Trophoblast cell (in vitro differentiated cells and primary cell): Measurements from ENCODE around the gene DNAJC18.
A peak's percentile ranks its signal among the peaks of the same experiment; 100 is the strongest.

Experiments
- DNase-seq, 2 donors: peaks; one replicate each; pipeline ENCODE4 v3.0.0-alpha.2; 2016
- H2AFZ ChIP-seq: 2 replicates; pipeline ENCODE4 v1.6.1; 2013; ENCODE audit warnings: low read length, moderate library complexity, mild to moderate bottlenecking; ENCODE audit not compliant: insufficient read depth, poor library complexity
- H2AK5ac ChIP-seq: 2 replicates; pipeline ENCODE4 v1.6.1; 2013; ENCODE audit warnings: mild to moderate bottlenecking, low read length
- H2BK120ac ChIP-seq: 2 replicates; pipeline ENCODE4 v1.6.1; 2013; ENCODE audit warnings: low read length, mild to moderate bottlenecking, moderate library complexity; ENCODE audit not compliant: insufficient read depth, poor library complexity
- H2BK12ac ChIP-seq: 2 replicates; pipeline ENCODE4 v1.6.1; 2013; ENCODE audit warnings: mild to moderate bottlenecking, low read length, moderate library complexity
- H2BK5ac ChIP-seq: 2 replicates; pipeline ENCODE4 v1.6.1; 2013; ENCODE audit warnings: low read length, low read depth, moderate library complexity, mild to moderate bottlenecking; ENCODE audit not compliant: poor library complexity
- H3K14ac ChIP-seq: 2 replicates; pipeline ENCODE4 v1.6.1; 2013; ENCODE audit warnings: mild to moderate bottlenecking, low read length
- H3K18ac ChIP-seq: 2 replicates; pipeline ENCODE4 v1.6.1; 2013; ENCODE audit warnings: mild to moderate bottlenecking, low read length
- H3K23ac ChIP-seq: 2 replicates; pipeline ENCODE4 v1.6.1; 2013; ENCODE audit warnings: low read length
- H3K27ac ChIP-seq: 2 replicates; pipeline ENCODE4 v1.5.1; 2013; ENCODE audit warnings: low read depth, mild to moderate bottlenecking, inconsistent platforms, low read length, moderate library complexity
- H3K27me3 ChIP-seq: 2 replicates; pipeline ENCODE4 v1.6.1; 2013; ENCODE audit warnings: inconsistent platforms, mild to moderate bottlenecking, low read length, moderate library complexity; ENCODE audit not compliant: insufficient read depth
- H3K36me3 ChIP-seq, 2 experiments: 1 replicate in 1 of 2; 2 replicates in 1 of 2; pipeline ENCODE4 v1.6.1; 2013; ENCODE audit warnings: low read length in 2 of 2, mild to moderate bottlenecking in 2 of 2, moderate library complexity in 1 of 2; ENCODE audit not compliant: insufficient read depth in 2 of 2, control insufficient read depth in 1 of 2
- H3K4ac ChIP-seq: 2 replicates; pipeline ENCODE4 v1.6.1; 2013; ENCODE audit warnings: low read depth, mild to moderate bottlenecking, low read length, moderate library complexity
- H3K4me1 ChIP-seq, 2 experiments: 1 replicate in 1 of 2; 2 replicates in 1 of 2; pipeline ENCODE4 v1.6.1; 2013; ENCODE audit warnings: low read length in 2 of 2, mild to moderate bottlenecking in 2 of 2, moderate library complexity in 1 of 2; ENCODE audit not compliant: insufficient read depth in 2 of 2, control insufficient read depth in 1 of 2
- H3K4me2 ChIP-seq: 2 replicates; pipeline ENCODE4 v1.6.1; 2013; ENCODE audit warnings: inconsistent platforms, mild to moderate bottlenecking, low read length, moderate library complexity
- H3K4me3 ChIP-seq: 2 replicates; pipeline ENCODE4 v1.5.1; 2013; ENCODE audit warnings: mild to moderate bottlenecking, low read depth, low read length, inconsistent platforms
- H3K79me1 ChIP-seq: one replicate; pipeline ENCODE4 v1.6.1; 2013; ENCODE audit warnings: low read length
- H3K79me2 ChIP-seq: 2 replicates; pipeline ENCODE4 v1.6.1; 2013; ENCODE audit warnings: low read length, mild to moderate bottlenecking; ENCODE audit not compliant: control insufficient read depth, insufficient read depth, poor library complexity
- H3K9ac ChIP-seq: 2 replicates; pipeline ENCODE4 v1.6.1; 2013; ENCODE audit warnings: mild to moderate bottlenecking, low read length
- H3K9me3 ChIP-seq: 2 replicates; pipeline ENCODE4 v1.6.1; 2013; ENCODE audit warnings: low read depth, mild to moderate bottlenecking, control low read depth, inconsistent platforms, low read length; ENCODE audit not compliant: insufficient read depth
- H4K12ac ChIP-seq: 2 replicates; pipeline ENCODE4 v1.6.1; 2013; ENCODE audit warnings: low read depth, mild to moderate bottlenecking, low read length, moderate library complexity
- H4K8ac ChIP-seq: 2 replicates; pipeline ENCODE4 v1.6.1; 2013; ENCODE audit warnings: low read depth, mild to moderate bottlenecking, low read length, moderate library complexity
- H4K91ac ChIP-seq: one replicate; pipeline ENCODE4 v1.6.1; 2013; ENCODE audit warnings: low read depth, mild to moderate bottlenecking, low read length, moderate library complexity
- WGBS: extraction: QIAGEN DNeasy Blood & Tissue Kit; methylation state at CpG from one replicate; pipeline ENCODE4 v1.1.7; 2013; ENCODE audit warnings: missing lambda C conversion rate; ENCODE audit not compliant: insufficient read length, insufficient coverage; ENCODE audit errors: extremely low coverage; 5-methylcytosine and 5-hydroxymethylcytosine counted together

Gene DNAJC18

GRCh38 chr5:139403787-139404483 lies 35.4 kb downstream of the DNAJC18 start, which contains the start of gene SPATA24:
TSS of gene SPATA24 (minus strand) at chr5:139404089. CDS start at chr5:139404060, 29 bp downstream.
- Histone ChIP-seq H4K91ac (peak within 1 kb of the TSS; percentile 75), H3K4me1 (peaks cover 3 to 7% of the 10 kb centered on the region in 2 experiments), H3K18ac (peak within 1 kb of the TSS; percentile 13), H3K23ac (no peak within 1 kb of the TSS), H2BK120ac (peak within 1 kb of the TSS; percentile 18), H3K14ac (peak within 1 kb of the TSS; percentile 12), H3K79me2 (no peaks in the 10 kb centered on the region), H3K36me3 (no peaks in the 10 kb centered on the region), H2BK5ac (peak within 1 kb of the TSS; percentile 54), H3K4me3 (peak within 1 kb of the TSS; percentile 83), H3K4ac (no peak within 1 kb of the TSS), H2AFZ (peak within 1 kb of the TSS; percentile 42), H4K12ac (peak within 1 kb of the TSS; percentile 36), H3K4me2 (peak within 1 kb of the TSS; percentile 70), H4K8ac (peak within 1 kb of the TSS; percentile 82), H3K27me3 (no peaks in the 10 kb centered on the region), H3K27ac (peak within 1 kb of the TSS; percentile 87), H2BK12ac (peak within 1 kb of the TSS; percentile 19), H3K9ac (peak within 1 kb of the TSS; percentile 18), H3K79me1 (peaks cover 9% of the 10 kb centered on the region), H2AK5ac (no peak within 1 kb of the TSS), H3K9me3 (no peaks in the 10 kb centered on the region)
- no CpG with 5 or more reads among the region's 41 CpGs for WGBS
- DNase-seq, result peak; percentile 98

- Histone ChIP-seq H2BK12ac (no peak overlapping the region), H3K18ac (no peak overlapping the region), H3K4me3 (peak overlapping the region; percentile 83), H3K27ac (peak overlapping the region; percentile 7), H3K27me3 (no peaks in the 10 kb centered on the region), H4K8ac (peak overlapping the region; percentile 82), H3K23ac (no peak overlapping the region), H2BK120ac (no peak overlapping the region), H3K4me1 (peaks cover 3 to 7% of the 10 kb centered on the region in 2 experiments), H2BK5ac (no peak overlapping the region), H3K79me2 (no peaks in the 10 kb centered on the region), H4K91ac (no peak overlapping the region), H4K12ac (no peak overlapping the region), H2AK5ac (no peak overlapping the region), H3K9me3 (no peaks in the 10 kb centered on the region), H3K79me1 (peaks cover 9% of the 10 kb centered on the region), H3K4me2 (peak overlapping the region; percentile 70), H2AFZ (peak overlapping the region; percentile 42), H3K36me3 (no peaks in the 10 kb centered on the region), H3K9ac (peak overlapping the region; percentile 6), H3K4ac (no peak overlapping the region), H3K14ac (no peak overlapping the region)
- no CpG with 5 or more reads among the region's 7 CpGs for WGBS
- no peak for DNase-seq
These were observed 35.9 kb downstream of the DNAJC18 start for GRCh38 chr5:139403418-139403786.

GRCh38 chr5:139402561-139403158 lies 36.7 kb downstream of the DNAJC18 start:
- DNase-seq, result peak; percentile 15 to 53
- Histone ChIP-seq H3K9me3 (no peaks in the 10 kb centered on the region), H4K12ac (no peak overlapping the region), H2BK120ac (no peak overlapping the region), H3K9ac (no peak overlapping the region), H3K14ac (no peak overlapping the region), H3K79me1 (peaks cover 9% of the 10 kb centered on the region), H3K4me2 (no peak overlapping the region), H3K23ac (no peak overlapping the region), H4K8ac (no peak overlapping the region), H3K4me3 (no peak overlapping the region), H3K18ac (no peak overlapping the region), H3K4ac (no peak overlapping the region), H3K36me3 (no peaks in the 10 kb centered on the region), H2BK12ac (no peak overlapping the region), H3K79me2 (no peaks in the 10 kb centered on the region), H4K91ac (no peak overlapping the region), H3K4me1 (peaks cover 3 to 7% of the 10 kb centered on the region in 2 experiments), H2AK5ac (no peak overlapping the region), H3K27ac (no peak overlapping the region), H2BK5ac (no peak overlapping the region), H2AFZ (no peak overlapping the region), H3K27me3 (no peaks in the 10 kb centered on the region)
- no CpG with 5 or more reads among the region's 7 CpGs for WGBS

GRCh38 chr5:139401546-139401945 lies 37.8 kb downstream of the DNAJC18 start:
- Histone ChIP-seq H3K27ac (no peak overlapping the region), H3K36me3 (no peaks in the 10 kb centered on the region), H3K4me2 (no peak overlapping the region), H2BK12ac (no peak overlapping the region), H3K9ac (no peak overlapping the region), H3K27me3 (no peaks in the 10 kb centered on the region), H4K91ac (no peak overlapping the region), H3K79me2 (no peaks in the 10 kb centered on the region), H3K23ac (no peak overlapping the region), H3K79me1 (peaks cover 9% of the 10 kb centered on the region), H3K4me1 (peaks cover 3 to 7% of the 10 kb centered on the region in 2 experiments), H3K4ac (no peak overlapping the region), H2BK5ac (no peak overlapping the region), H3K9me3 (no peaks in the 10 kb centered on the region), H2AK5ac (no peak overlapping the region), H2BK120ac (no peak overlapping the region), H3K14ac (no peak overlapping the region), H4K12ac (no peak overlapping the region), H2AFZ (no peak overlapping the region), H3K18ac (no peak overlapping the region), H3K4me3 (no peak overlapping the region), H4K8ac (no peak overlapping the region)
- WGBS, result no CpG with 5 or more reads among the region's 10 CpGs
- no peak for DNase-seq
